OCI-LY7 (cell line): Measurements from ENCODE around the gene ERVMER34-1. TPM values are rescaled to one million over a fixed set of nuclear protein-coding genes. Genes with fewer than 3 reads are reported as not detected.

Experiments used
- BruUV-seq: library from RNA; stranded (reverse); fragments of 400-500 nt; replicated peaks from 2 replicates; lab custom pipeline; 2021; lab: Mats Ljungman, UMichigan
- CTCF ChIA-PET: fragments of 300-600 bp; sonication (Branson Sonifier 250); formaldehyde crosslinking; loops from one replicate; lab custom pipeline; 2022; ENCODE audit warnings: antibody characterized with exemption; ENCODE audit not compliant: unreplicated experiment; lab: Charles Lee
- POLR2A ChIA-PET: fragments of 300-600 bp; sonication (Branson Sonifier 250); formaldehyde crosslinking; loops from one replicate; lab custom pipeline; 2022; ENCODE audit warnings: antibody characterized with exemption; lab: Charles Lee
- DNase-seq: peaks from one replicate; pipeline ENCODE4 v3.0.0-alpha.2; 2015; ENCODE audit warnings: low spot score
- H2AFZ ChIP-seq: fragments of 200-600 bp; sonication (generic), shearing (Covaris generic); 2 replicates; pipeline ENCODE4 v1.6.1; 2014; ENCODE audit warnings: mild to moderate bottlenecking, antibody characterized with exemption, low read length, moderate library complexity
- H3K27ac ChIP-seq: fragments of 200-600 bp; sonication (generic); 2 replicates; pipeline ENCODE4 v1.5.1; 2014; ENCODE audit warnings: mixed run types, low read depth, mild to moderate bottlenecking, moderate library complexity, low read length, inconsistent platforms; ENCODE audit not compliant: poor library complexity, severe bottlenecking
- H3K36me3 ChIP-seq: fragments of 200-600 bp; sonication (generic); 2 replicates; pipeline ENCODE4 v1.6.1; 2014; ENCODE audit warnings: mild to moderate bottlenecking, antibody characterized with exemption, low read length, moderate library complexity, mixed read lengths; ENCODE audit not compliant: insufficient read depth
- H3K4me1 ChIP-seq: fragments of 200-600 bp; sonication (generic); 2 replicates; pipeline ENCODE4 v1.5.1; 2014; ENCODE audit warnings: mild to moderate bottlenecking, low read length; ENCODE audit not compliant: insufficient read depth, poor library complexity, severe bottlenecking
- H3K4me2 ChIP-seq: fragments of 200-600 bp; sonication (generic); 2 replicates; pipeline ENCODE4 v1.6.1; 2014; ENCODE audit warnings: mild to moderate bottlenecking, low read length
- H3K4me3 ChIP-seq: fragments of 200-600 bp; sonication (generic); 2 replicates; pipeline ENCODE4 v1.5.1; 2014; ENCODE audit warnings: mild to moderate bottlenecking, low read depth, low read length; ENCODE audit not compliant: poor library complexity, severe bottlenecking
- H3K79me2 ChIP-seq: fragments of 200-600 bp; sonication (generic); 2 replicates; pipeline ENCODE4 v1.6.1; 2016; ENCODE audit warnings: low read depth, mild to moderate bottlenecking, low read length, moderate library complexity, mixed read lengths; ENCODE audit not compliant: insufficient read depth
- H3K9me2 ChIP-seq: fragments of 200-600 bp; sonication (generic); 2 replicates; pipeline ENCODE4 v1.6.1; 2016; ENCODE audit warnings: mild to moderate bottlenecking, low read length, mixed read lengths; ENCODE audit not compliant: insufficient read depth
- H3K9me3 ChIP-seq: fragments of 200-600 bp; sonication (generic); 2 replicates; pipeline ENCODE4 v1.6.1; 2014; ENCODE audit warnings: mild to moderate bottlenecking, mixed run types, low read length, mixed read lengths
- H4K20me1 ChIP-seq: fragments of 200-600 bp; sonication (generic); 2 replicates; pipeline ENCODE4 v1.6.1; 2014; ENCODE audit warnings: mild to moderate bottlenecking, antibody characterized with exemption, low read length, moderate library complexity, mixed read lengths; ENCODE audit not compliant: insufficient read depth
- CTCF ChIP-seq: fragments of 200-600 bp; sonication (generic); conservative IDR thresholded peaks from 2 replicates; pipeline ENCODE4 v1.5.1; 2014; ENCODE audit warnings: mild to moderate bottlenecking, antibody characterized with exemption, low read length, moderate library complexity, mixed read lengths
- EZH2phosphoT487 ChIP-seq: fragments of 200-600 bp; sonication (generic); IDR thresholded peaks from 2 replicates; pipeline ENCODE4 v1.6.1; 2018; ENCODE audit warnings: low read depth, borderline replicate concordance, mild to moderate bottlenecking, mixed run types, antibody characterized with exemption, low read length, moderate library complexity, mixed read lengths
- intact Hi-C: fragments of 100-400 bp; cut with micrococcal nuclease; formaldehyde crosslinking; loops from one replicate; pipeline ENCODE4 v1.10.0; 2022; ENCODE audit not compliant: unreplicated experiment
- total RNA-seq, 2 experiments: library from RNA; depleted of rRNA in 1 of 2; stranded (reverse); fragments of >200 nt in 1 of 2; shearing (Covaris generic) in 1 of 2; gene quantifications; 2 replicates each; pipeline ENCODE4 v1.2.3, GENCODE V29; 2014 to 2022

The ERVMER34-1 gene
- total RNA-seq, 2 experiments from 2014 or later: not detected

- H3K79me2 ChIP-seq: no peaks in the 10 kb centered on the region
- H3K4me3 ChIP-seq: no peak overlapping the region
- no peak overlapping the region for H3K4me2 ChIP-seq
- no peak overlapping the region for H2AFZ ChIP-seq
- CTCF ChIA-PET: no interaction called here
- POLR2A ChIA-PET: interaction anchor here (0.7 kb wide), 1 partner anchor 9 kb away, joined by 3 read pairs; no protein-coding TSS in a partner anchor
- H3K9me2 ChIP-seq: no peaks in the 10 kb centered on the region
- BruUV-seq: no TSS peak
- TF ChIP-seq CTCF (no peak), EZH2phosphoT487 (no peak)
- intact Hi-C loops: no loop called here
- H3K36me3 ChIP-seq: no peaks in the 10 kb centered on the region
- no peaks in the 10 kb centered on the region for H3K9me3 ChIP-seq
- no peaks in the 10 kb centered on the region for H4K20me1 ChIP-seq
- no peak for DNase-seq
- no peaks in the 10 kb centered on the region for H3K4me1 ChIP-seq
- H3K27ac ChIP-seq: no peak overlapping the region
Observed at GRCh38 chr4:52743444-52744019, 7.7 kb downstream of the ERVMER34-1 start.

- Histone ChIP-seq H3K36me3 (no peaks in the 10 kb centered on the region), H4K20me1 (no peaks in the 10 kb centered on the region), H3K4me3 (no peak overlapping the region), H2AFZ (no peak overlapping the region), H3K4me2 (no peak overlapping the region), H3K9me3 (no peaks in the 10 kb centered on the region), H3K27ac (no peak overlapping the region), H3K79me2 (no peaks in the 10 kb centered on the region), H3K4me1 (no peaks in the 10 kb centered on the region), H3K9me2 (no peaks in the 10 kb centered on the region)
- CTCF ChIA-PET: no interaction called here
- no peak for DNase-seq
- no TSS peak for BruUV-seq
- POLR2A ChIA-PET: interaction anchor here (0.7 kb wide), 1 partner anchor 71 kb away, joined by 3 read pairs; no protein-coding TSS in a partner anchor
- TF ChIP-seq CTCF (no peak), EZH2phosphoT487 (no peak)
- intact Hi-C loops: no loop called here
Observed at GRCh38 chr4:52729586-52729985, 21.6 kb downstream of the ERVMER34-1 start.

DNA sequence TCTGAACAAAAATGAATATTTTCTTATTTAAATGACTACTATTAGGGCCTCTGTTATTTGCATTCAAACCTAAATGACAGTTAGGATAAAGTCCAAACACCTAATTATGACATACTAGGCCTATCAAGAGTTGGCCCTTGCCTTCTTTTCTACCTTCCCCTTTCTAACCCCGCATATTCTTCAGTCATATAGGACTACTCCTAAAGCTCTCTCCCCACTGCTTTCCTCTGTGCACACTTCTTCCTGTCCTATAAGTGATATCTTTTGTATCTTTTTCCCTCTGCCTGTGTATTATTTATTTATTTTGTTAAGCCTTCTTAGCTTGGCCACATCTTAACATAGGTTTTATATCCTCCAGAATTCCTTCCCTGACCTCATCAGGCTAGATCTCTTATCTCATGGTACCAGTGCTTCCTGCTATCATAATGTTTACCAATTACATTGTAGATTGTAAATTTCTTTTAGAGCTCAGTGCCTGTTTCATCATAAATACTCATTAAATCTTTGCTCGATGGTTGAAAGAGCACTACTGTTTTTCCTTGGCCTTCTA is 22.5 kb downstream of the ERVMER34-1 start:
- TF ChIP-seq EZH2phosphoT487 (no peak), CTCF (no peak)
- Histone ChIP-seq H3K9me3 (no peaks in the 10 kb centered on the region), H3K27ac (no peak overlapping the region), H3K9me2 (no peaks in the 10 kb centered on the region), H3K4me1 (no peaks in the 10 kb centered on the region), H2AFZ (no peak overlapping the region), H4K20me1 (no peaks in the 10 kb centered on the region), H3K4me2 (no peak overlapping the region), H3K79me2 (no peaks in the 10 kb centered on the region), H3K36me3 (no peaks in the 10 kb centered on the region), H3K4me3 (no peak overlapping the region)
- CTCF ChIA-PET: no interaction called here
- no TSS peak for BruUV-seq
- intact Hi-C loops: no loop called here
- POLR2A ChIA-PET: interaction anchor here (0.6 kb wide), 1 partner anchor 27 kb away, joined by 4 read pairs; no protein-coding TSS in a partner anchor
- no peak for DNase-seq
